Osteoblast (primary cell): ENCODE data around the gene ATG14. TPM values are rescaled to one million over a fixed set of nuclear protein-coding genes. Genes with fewer than 3 reads are reported as not detected.
"Not testable (repeated sequence)": the region's sequence is repeated elsewhere in the genome, so short reads cannot be mapped to it uniquely, and the experiment has no call there.

Experiments
- DNase-seq: peaks from one replicate; pipeline ENCODE4 v3.0.0; 2011; ENCODE audit warnings: low spot score, mixed read lengths; ENCODE audit not compliant: insufficient read length; ENCODE audit errors: missing footprints
- H2AFZ ChIP-seq: 2 replicates; pipeline ENCODE4 v1.6.0; 2011; ENCODE audit warnings: mild to moderate bottlenecking, low read length
- H3K27ac ChIP-seq: 2 replicates; pipeline ENCODE4 v1.5.1; 2011; ENCODE audit warnings: mild to moderate bottlenecking, low read depth, low read length, moderate library complexity
- H3K27me3 ChIP-seq: 2 replicates; pipeline ENCODE4 v1.6.0; 2012; ENCODE audit warnings: mild to moderate bottlenecking, control low read depth, inconsistent platforms, low read length, moderate library complexity; ENCODE audit not compliant: insufficient read depth
- H3K36me3 ChIP-seq: 2 replicates; pipeline ENCODE4 v1.5.1; 2011; ENCODE audit warnings: mild to moderate bottlenecking, low read length, control low read depth, moderate library complexity; ENCODE audit not compliant: insufficient read depth
- H3K4me1 ChIP-seq: 2 replicates; pipeline ENCODE4 v1.5.1; 2011; ENCODE audit warnings: mild to moderate bottlenecking, low read length, control low read depth, moderate library complexity; ENCODE audit not compliant: insufficient read depth
- H3K4me2 ChIP-seq: 2 replicates; pipeline ENCODE4 v1.6.0; 2011; ENCODE audit warnings: mild to moderate bottlenecking, low read length; ENCODE audit not compliant: insufficient read depth
- H3K4me3 ChIP-seq: fragments of 200-600 bp; sonication (generic); 3 replicates; pipeline ENCODE4 v1.5.1; 2012; ENCODE audit warnings: mild to moderate bottlenecking, low read length, inconsistent platforms; ENCODE audit not compliant: insufficient read depth
- H3K79me2 ChIP-seq: 2 replicates; pipeline ENCODE4 v1.6.0; 2012; ENCODE audit warnings: mild to moderate bottlenecking, low read length, control low read depth, inconsistent platforms; ENCODE audit not compliant: insufficient read depth
- H3K9me3 ChIP-seq: 2 replicates; pipeline ENCODE4 v1.5.1; 2011; ENCODE audit warnings: low read depth, low read length, control low read depth
- H4K20me1 ChIP-seq: 2 replicates; pipeline ENCODE4 v1.6.0; 2012; ENCODE audit warnings: mild to moderate bottlenecking, low read length, control low read depth; ENCODE audit not compliant: insufficient read depth
- CTCF ChIP-seq: IDR thresholded peaks from 2 replicates; pipeline ENCODE4 v1.5.1; 2011; ENCODE audit warnings: mild to moderate bottlenecking, low read depth, low read length, moderate library complexity; ENCODE audit errors: extremely low read depth
- total RNA-seq: library from RNA; depleted of rRNA; stranded (reverse); fragments of >200 nt; gene quantifications from 2 replicates; pipeline ENCODE4 v1.2.3, GENCODE V29; 2012

The ATG14 gene, protein sequence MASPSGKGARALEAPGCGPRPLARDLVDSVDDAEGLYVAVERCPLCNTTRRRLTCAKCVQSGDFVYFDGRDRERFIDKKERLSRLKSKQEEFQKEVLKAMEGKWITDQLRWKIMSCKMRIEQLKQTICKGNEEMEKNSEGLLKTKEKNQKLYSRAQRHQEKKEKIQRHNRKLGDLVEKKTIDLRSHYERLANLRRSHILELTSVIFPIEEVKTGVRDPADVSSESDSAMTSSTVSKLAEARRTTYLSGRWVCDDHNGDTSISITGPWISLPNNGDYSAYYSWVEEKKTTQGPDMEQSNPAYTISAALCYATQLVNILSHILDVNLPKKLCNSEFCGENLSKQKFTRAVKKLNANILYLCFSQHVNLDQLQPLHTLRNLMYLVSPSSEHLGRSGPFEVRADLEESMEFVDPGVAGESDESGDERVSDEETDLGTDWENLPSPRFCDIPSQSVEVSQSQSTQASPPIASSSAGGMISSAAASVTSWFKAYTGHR
- 21.7 and 24.5 TPM in 2 replicates for total RNA-seq

DNA sequence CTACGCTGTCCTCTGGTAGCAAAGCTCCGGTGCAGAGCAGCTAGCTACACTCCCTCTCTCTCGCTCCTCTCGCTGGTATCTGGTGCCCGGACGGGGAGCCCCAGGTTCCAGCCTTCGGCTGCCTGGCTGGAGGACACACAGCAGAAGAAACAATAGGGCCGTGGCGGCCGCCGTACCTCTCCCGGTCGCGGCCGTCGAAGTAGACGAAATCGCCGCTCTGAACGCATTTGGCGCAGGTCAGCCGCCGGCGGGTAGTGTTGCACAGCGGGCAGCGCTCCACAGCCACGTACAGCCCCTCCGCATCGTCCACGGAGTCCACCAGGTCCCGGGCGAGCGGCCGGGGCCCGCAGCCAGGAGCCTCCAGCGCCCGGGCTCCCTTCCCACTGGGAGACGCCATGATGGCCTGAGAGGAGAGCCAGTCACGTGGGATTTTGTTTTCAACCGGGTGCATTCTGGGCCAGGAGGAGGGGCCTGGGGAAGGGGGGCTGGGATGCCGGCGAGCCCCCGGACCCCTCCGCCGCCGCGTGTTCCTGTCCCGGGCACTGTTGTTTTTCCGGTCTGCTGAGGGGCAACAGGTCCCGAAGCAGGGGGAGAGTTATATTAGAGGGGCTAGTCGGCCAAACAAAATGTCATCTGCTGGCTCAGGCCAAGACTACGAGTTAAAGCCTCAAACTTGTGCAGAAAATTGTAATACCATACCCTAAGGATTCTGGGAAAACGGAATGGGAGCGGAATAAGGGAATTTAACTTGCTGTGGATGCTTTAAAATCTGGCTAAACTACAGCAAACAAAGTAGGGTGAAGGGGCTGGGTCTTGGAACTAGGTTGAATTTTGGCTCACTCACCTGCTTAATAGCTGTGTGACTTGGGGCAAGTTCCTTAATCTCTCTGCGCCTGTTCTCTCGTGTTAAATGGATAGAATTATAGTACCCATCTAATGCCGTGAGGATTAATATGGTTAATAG lies at the start of gene ATG14:
ATG14 (minus strand) TSS at position 405 of the 964 bp plus-strand sequence; CDS start at position 397, 8 bp downstream.
- peak within 1 kb of the TSS; percentile 100 for H3K4me2 ChIP-seq
- H3K9me3 ChIP-seq, result no peaks in the 10 kb centered on the region
- peaks cover 23% of the 10 kb centered on the region for H3K4me1 ChIP-seq
- peaks cover 51% of the 10 kb centered on the region for H3K79me2 ChIP-seq
- no peaks in the 10 kb centered on the region for H3K36me3 ChIP-seq
- peak within 1 kb of the TSS; percentile 99 for H2AFZ ChIP-seq
- H3K4me3 ChIP-seq, result peak within 1 kb of the TSS; percentile 97
- H3K27me3 ChIP-seq, result peaks cover 21% of the 10 kb centered on the region
- H3K27ac ChIP-seq, result peak within 1 kb of the TSS; percentile 88
- no peak for TF ChIP-seq CTCF
- no peaks in the 10 kb centered on the region for H4K20me1 ChIP-seq
- peak; percentile 94 for DNase-seq

DNA sequence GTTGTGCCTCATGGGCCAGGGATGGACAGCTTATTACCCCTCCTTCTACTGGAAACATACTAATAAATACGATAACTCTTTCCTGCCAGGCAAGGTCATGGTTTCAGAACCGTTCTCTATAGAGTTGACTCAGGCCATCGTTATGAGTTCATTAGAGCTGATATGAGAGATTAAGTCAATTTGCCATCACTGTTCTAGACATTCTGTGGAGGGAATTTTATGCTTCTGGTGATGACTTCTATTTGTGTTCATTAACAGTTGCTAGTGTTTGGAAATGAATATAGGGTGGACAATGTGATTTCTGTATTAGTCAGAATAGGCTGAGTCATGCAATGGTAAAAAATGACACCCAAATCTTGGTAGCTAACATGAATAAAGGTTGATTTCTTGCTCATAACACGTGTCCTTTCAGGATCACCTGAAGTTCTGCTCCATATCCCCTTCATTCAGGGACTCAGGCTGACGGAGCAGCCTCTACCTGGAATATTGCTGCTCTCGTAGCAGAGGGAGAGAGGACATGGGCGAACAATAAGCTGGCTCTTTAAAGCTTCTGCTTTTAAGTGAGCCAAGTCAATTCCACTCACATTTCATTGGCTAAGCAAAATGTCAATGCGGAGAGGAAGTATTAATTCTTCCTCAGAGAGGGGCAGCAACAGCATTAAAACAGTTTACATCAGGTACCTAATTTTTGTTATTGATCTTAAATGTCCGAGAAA lies 47.3 kb upstream of the ATG14 start:
- no peaks in the 10 kb centered on the region for H4K20me1 ChIP-seq
- H3K9me3 ChIP-seq, result no peaks in the 10 kb centered on the region
- no peaks in the 10 kb centered on the region for H3K79me2 ChIP-seq
- DNase-seq, result peak; percentile 71
- H3K27ac ChIP-seq, result no peak overlapping the region
- peak overlapping the region; percentile 46 for H3K4me2 ChIP-seq
- no peak for TF ChIP-seq CTCF
- peaks cover 25% of the 10 kb centered on the region for H3K4me1 ChIP-seq
- no peaks in the 10 kb centered on the region for H3K36me3 ChIP-seq
- peak overlapping the region; percentile 44 for H2AFZ ChIP-seq
- no peaks in the 10 kb centered on the region for H3K27me3 ChIP-seq
- no peak overlapping the region for H3K4me3 ChIP-seq

DNA sequence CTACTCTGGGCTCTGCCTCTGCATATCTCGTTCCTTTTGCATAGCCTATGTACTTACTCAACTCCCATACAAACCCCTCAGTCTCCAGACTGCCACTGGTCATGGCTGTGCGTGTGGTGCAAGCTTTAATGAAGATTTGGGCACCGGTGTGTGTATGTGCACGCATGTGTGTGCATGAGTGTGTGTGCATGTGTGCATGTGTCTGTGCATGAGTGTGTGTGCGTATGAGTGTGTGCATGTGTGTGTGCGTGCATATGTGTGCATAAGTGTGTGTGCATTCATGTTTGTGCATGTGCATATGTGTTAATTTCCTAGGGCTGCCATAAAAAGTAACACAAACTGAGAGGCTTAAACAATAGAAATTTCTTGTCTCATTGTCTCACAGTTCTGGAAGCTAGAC lies 45.9 kb upstream of the ATG14 start:
- Histone ChIP-seq H4K20me1 (no peaks in the 10 kb centered on the region), H2AFZ (no peak overlapping the region), H3K27me3 (no peaks in the 10 kb centered on the region), H3K27ac (no peak overlapping the region), H3K79me2 (no peaks in the 10 kb centered on the region), H3K4me1 (peaks cover 19% of the 10 kb centered on the region), H3K4me3 (no peak overlapping the region), H3K9me3 (no peaks in the 10 kb centered on the region), H3K4me2 (no peak overlapping the region), H3K36me3 (no peaks in the 10 kb centered on the region)
- TF ChIP-seq CTCF, result no peak
- no peak for DNase-seq

- H3K4me3 ChIP-seq, H2AFZ ChIP-seq, H3K36me3 ChIP-seq, DNase-seq, H3K27me3 ChIP-seq, H3K79me2 ChIP-seq, H3K27ac ChIP-seq, H3K4me2 ChIP-seq, H3K9me3 ChIP-seq, H4K20me1 ChIP-seq: not testable (repeated sequence)
- peaks cover 30% of the 10 kb centered on the region for H3K4me1 ChIP-seq
Observed at GRCh38 chr14:55456411-55456810, 44.8 kb upstream of the ATG14 start.
